HG03139 (cell line): ENCODE data around the gene MAFB.

Source experiments
- ATAC-seq: cut with Tn5 transposase; IDR thresholded peaks from one replicate; pipeline ENCODE4 v1.9.1; 2021; ENCODE audit not compliant: unreplicated experiment

MAFB gene

DNA sequence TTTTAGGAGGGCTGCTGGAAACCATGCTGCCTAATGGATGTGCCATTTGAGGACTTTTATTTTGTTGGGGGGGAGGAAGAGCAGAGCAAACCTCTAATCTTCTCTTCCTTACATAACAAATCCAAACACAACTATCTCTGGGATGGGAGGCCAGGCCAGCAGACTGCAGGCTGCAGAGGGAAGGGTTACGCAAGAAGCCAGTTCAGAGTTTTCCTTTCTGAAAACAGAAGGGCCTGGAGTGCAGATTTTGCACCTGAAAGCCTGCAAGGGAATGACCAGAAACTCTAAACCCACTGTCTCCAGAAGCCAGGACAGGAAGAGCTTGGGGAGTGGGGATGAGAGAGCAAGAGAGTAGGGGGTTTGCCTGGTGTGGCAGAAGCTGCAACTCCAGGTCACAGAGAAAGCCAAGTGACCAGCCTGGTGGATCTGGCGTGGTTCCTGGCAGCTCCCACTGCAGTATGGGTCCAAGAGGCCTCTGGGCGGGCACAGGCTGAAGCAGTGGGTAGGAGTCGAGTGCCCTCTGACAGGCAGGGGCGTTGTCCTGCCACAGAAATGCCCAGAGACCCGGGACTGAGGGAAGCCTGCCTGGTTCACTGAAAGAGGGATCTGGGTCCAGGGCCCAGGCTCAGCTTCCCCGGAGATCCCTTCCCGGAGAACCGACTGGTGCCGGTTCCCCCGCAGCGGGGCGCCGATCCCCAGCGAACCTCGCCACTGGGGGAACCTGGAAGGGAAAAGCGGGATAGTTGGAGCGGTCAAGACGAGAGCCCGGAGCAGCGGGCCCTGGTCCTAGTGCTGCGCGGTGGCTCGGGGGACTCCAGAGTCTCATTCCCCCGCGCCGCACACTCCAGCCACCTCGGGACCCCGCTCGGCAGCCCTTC, 6.7 kb downstream of the MAFB start:
- ATAC-seq: no peak

DNA sequence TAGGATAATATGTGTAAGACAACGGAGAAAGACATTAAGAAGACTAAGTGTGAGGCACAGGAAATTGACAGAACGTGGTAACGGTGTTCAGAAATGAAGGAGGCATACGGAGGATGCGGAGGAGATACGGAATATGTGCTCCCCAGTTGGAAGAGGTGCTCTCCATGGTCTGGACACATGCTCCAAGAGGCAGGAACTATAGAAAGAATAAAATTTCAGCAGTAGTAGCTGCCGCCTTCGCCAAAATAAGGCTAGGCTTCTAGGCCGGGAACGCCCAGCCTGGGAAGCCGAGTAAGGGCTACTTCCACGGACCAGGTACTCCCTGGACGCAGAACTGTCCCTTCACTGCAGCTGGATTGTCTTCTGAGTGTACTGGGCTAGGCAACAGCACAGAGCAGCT, 7.4 kb downstream of the MAFB start:
- no peak for ATAC-seq

DNA sequence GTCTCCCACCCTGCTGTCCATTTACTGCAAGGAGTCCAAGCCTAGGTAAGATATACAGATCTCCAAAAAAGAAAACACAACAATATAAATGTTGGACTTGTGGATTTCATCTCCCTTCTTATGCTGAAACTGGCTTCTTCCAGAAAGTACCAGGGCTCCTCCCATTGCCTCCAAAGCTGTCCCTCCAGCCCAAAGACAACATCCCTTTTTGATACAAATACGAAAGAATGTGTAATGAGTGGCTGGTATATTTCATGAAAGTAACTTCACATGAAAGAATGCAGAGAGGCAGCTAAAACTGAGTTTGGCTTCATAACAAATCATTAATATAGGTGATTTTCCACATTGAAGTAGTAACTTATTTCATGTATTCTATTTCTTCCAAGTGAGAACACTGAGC, 7.9 kb downstream of the MAFB start:
- no peak for ATAC-seq

DNA sequence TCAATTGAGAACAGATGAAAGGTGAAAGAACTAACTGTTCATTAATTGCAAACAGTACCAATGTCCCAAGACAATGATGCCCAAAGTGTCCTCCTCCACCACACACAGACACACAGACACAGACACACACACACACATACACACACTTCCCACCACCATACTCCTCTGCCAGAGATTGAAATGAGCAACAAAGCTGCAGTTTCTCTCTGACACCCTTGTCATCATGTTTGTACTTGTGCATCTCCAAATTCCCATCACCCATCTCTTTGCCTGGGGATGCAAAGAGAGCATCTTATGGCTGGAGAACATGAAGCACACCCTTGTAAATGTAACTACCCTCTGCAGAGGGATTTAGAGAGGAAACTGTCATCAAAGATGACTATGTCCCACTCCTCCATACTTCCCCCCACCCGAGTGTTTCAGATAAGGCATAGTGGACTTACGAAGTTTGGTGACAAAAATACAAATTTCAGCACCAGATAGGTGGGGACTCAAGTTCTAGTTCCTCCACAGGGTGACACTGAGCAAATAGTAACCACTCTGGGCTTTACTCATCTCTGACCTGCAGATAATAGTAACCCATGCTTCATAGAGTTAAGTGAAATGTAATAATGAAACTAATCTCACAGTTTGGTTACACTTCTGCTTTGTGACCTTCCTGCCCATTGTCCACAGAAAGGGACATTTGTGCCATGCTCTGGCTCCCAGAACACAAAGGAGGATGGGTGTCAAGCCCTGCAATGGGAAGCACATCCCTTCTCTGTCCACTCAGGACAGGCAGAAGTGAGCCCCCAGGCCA, 8.7 kb downstream of the MAFB start:
- peak; percentile 70 for ATAC-seq

DNA sequence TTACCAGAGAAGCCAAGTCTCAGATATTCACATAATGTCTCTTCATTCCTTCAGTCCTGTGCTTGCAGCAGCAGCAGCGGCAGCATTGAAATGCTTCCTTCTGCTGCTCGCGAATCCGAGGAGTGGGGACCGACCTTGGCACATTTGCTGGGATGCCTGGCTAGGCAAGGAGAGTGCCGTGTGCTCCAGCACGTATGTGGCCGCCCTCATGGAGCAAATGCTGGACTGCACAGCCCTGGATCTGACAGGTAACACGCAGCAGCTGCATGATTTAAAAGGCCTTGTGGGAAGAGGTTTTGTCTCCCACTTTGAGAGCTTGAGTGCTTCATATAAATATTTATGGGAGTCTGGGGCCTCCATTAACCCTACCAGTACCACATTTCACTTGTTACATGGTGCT, 9.9 kb downstream of the MAFB start:
- no peak for ATAC-seq

DNA sequence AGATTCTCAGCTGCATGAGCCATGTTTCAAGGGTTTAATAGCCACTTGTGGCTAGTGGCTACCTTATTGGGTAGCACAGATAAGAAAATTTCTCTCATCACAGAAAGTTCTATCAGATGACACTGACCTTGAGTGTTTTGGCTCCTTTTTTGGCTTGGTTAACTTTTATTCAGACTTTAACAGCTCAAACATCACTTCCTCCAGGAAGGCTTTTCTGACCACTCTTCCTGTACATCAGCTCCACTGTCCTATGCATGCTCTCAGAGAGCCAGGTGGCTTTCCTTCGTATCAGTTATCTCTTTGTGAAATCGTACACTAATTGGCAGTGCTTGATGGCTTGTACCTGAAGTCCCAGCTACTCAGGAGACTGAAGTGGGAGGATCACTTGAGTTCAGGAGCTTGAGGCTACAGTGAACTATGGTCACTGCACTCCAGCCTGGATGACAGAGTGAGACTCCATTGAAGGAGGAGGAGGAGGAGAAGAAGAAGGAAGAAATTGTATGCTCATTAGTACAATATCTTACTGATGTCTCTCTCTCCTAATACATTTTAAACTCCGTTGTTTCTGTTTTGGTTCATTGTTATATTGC, 10.7 kb downstream of the MAFB start:
- ATAC-seq: no peak

DNA sequence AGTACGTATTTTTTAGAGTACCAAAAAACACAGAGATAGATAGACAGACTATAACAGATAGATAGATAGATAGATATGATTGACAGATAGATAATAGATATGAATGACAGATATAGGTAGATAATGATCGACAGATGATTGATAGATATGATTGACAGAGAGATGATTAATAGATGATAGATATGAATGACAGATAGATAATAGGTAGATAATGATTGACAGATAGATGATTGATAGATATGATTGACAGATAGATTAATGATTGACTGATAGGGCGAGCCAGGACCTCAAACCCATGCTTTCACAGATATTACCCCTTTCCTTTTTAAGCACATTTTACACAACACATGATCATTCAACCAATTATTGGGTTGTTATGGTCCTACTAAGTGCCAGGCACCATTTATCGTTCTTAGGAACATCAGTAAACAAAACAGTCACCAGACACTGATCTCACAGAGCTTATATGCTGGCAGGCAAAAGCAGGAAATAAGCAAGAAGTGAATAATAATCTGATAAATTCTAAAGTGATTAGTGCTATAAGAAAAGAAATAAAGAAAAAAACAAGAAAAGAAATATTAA, 11.6 kb downstream of the MAFB start:
- no peak for ATAC-seq

DNA sequence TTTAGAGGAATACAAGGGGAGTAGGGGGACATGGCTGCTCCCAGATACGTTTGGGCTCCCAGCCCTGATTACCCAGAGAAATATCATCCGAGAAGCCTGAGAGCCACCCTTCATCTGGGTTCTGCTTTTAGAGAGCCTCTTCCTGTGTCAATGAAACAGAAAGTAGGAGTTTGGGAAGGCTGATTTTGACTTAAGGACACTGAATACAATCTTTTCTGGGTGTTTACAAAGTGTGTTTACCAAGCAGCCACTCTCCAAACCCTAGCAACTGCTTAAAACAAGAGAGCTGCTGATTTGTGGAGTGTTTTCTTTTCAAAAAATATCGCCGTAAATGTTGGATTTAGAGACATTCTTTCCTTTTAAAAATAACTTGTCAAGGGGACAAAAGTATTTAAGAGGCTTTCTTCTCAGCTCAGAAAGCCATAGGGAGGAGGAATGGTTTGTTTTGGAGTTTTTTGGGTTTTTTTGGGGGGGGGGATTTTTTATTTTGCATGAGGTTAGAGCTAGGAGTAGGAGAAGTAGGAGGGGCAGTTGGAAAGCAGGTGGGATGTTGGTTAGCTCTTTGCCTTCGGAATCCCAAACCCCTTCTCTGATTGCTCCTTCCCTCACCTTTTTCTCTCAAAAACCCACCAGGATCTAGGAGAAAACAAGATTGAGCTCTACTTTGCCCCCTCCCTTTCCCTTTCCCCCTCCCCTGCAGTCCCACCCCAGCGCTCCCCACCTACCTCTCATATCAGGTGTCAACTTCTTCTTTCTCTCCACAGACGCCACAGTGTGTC, 12.4 kb downstream of the MAFB start:
- ATAC-seq: no peak

DNA sequence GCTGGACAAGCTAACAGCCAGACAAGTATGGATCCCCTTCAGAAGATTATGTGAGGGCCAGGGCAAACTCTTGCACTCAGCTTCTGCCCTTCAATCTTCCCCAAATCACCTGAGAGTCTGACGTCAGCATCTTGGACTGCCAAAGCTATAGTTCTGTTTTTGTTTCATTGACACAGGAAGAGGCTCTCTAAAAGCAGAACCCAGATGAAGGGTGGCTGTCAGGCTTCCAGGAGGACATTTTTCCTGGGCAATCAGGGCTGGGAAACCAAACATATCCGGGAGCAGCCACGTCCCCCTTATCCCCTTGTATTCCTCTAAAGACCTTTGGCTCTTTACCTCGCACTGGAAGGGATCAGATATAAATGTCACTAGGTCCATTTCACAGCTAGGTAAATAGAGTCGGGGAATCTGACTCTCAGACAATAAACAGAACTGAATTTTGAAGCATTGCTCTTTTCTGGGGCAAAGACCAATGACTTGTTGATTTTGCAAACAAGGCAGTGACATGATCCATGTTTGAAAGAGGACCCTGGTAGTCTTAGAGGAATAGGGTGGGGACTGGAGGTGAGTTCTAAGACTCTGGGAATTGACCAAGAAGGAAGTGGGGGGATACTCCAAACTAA, 13.3 kb downstream of the MAFB start:
- ATAC-seq: no peak

DNA sequence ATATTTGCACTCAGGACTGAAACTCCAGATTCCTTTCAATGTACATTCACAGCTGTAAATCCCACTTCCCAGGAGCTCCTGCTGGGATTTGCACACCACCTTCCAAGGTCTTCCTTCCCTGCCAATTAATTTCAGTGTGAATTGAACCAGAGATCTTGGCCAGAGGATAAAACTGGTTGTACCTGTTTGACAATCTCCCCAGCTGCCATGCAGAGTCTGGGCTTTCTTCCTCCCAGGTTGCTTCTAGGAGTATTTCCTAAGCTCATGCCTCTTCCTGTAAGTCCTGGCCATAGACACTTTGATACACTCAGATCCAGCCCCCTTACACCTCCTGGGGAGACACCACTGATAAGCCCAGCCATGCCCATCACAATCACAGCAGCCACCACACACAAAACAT, 15.6 kb downstream of the MAFB start:
- ATAC-seq: no peak

DNA sequence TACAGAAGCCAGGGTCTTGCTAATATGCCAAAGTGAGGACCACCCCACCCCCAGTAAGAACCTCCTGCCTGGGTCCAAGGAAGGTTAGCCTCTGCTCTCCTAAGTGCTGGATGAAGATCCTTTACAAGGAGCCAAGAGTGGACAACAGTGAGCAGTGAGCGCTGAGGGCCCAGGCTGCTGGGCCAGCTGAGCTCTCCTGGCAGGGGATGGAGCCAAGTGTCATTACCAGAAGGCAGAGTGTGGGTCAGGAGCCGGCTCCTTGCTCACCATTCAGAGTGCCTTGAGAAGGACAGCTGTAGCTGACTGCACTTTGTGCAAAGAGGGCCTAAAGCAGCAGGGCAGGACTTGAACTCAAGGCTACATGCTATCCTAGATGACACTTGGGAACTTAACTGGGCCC, 16.9 kb downstream of the MAFB start:
- ATAC-seq: no peak

DNA sequence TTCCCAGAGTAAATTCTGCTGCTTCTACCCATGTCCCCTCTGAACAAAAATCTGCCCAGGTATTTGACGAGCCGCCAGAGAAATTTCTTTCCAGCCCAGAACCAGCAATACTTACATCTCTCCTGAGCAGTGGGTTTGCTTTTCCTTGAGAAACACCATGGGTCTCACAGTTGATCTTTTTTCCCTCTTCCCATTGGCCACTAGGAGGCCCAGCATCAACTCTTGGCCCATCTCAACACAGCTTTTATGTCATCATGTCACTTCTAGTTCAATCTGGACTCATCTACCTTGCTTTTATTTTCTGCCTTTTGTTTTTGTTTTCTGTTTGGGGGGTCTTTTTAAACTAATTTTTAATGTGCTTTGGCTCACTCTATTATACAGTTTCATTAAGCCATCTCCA, 18.8 kb downstream of the MAFB start:
- no peak for ATAC-seq

DNA sequence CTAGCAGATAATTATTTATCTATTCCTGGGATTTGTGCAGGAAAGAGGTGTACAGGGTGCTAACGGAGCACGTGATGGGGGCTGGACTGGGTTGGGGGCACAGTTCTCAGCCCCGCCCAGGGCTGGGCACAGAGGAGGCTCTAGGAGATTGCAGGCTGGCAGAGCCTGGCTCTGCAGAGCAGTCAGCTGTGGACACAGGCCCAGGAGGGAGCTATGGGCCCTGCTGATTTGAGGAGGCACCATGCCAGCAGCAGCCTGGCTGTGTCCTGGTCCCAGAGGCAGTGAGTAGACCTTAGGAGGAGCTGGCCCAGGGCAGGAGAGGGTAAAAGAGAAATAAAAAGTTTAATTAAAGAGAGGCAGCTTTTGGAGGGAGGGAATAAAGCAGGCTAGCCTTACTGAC, 19.3 kb downstream of the MAFB start:
- ATAC-seq: no peak

DNA sequence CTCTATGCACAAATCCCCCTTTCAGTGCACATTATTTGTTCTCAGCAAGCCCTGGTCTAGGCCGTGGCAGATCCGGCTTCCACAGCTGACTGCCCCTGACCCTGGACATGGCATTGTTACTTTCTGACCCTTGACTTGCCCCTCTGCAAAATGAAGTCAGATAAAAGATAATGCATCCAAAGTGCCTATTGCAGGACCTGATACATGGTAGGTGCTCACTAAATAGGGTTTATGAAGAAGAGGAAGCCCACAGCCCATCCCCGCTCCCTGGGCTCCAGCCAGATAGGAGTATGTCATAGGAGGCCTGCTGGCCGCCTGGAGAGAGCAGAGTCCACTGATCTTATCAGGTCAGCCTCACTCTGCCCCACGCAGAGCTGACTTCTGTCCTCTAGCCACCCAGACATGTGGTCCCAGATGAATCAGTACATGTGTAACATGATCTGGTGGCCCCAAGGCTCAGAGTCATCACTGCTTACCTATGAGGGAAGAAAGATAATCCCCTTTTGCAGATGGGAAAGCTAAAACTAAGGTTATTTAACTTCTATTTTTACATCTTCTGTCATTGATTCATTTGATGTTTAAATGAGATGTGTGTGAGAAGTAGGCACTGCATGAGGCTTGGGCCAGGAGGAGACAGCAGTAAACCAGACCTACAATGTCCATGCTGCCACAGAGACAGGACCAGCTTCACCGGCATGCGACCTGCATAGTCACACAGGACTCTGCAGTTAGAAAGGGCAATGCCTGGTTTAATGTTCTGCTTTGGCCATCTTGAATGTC, 20.4 kb downstream of the MAFB start:
- no peak for ATAC-seq

DNA sequence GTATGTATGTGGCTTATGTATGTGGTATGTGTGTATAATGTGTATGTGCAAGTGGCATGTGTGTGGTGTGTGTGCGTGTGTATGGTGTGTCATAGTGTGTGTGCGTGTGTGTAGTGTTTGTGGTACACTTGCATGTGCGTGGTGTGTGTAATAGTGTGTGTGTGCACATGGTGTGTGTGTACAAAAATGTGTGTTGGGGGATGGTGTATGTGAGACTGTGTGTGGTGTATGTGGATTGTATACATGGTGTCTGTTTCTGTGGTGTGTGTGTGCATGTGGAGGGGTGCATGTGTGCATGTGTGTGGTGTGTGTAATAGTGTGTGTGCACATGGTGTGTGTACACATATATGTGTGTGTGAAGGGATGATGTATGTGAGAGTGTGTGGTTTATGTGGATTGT, 21.5 kb downstream of the MAFB start:
- ATAC-seq: no peak

DNA sequence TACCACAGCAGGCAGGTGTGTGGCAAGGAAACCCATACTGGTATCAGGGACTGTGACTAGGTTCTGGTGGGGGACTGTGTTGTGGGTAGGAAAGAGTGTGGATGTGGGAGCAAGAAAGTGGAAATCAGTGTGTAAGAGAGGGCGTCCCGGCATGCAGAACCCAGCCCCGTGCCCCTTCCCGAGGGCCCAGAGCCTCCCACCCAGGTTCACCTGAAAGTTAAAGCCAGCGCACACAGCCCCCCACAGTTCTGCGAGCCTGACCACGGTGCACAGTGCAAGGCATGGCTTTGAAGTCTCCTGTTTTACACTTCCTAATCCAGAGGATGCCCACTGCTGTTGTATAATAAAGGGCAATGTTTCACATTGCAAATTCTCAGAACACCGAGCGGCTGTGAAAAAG, 22.7 kb downstream of the MAFB start:
- ATAC-seq: no peak

DNA sequence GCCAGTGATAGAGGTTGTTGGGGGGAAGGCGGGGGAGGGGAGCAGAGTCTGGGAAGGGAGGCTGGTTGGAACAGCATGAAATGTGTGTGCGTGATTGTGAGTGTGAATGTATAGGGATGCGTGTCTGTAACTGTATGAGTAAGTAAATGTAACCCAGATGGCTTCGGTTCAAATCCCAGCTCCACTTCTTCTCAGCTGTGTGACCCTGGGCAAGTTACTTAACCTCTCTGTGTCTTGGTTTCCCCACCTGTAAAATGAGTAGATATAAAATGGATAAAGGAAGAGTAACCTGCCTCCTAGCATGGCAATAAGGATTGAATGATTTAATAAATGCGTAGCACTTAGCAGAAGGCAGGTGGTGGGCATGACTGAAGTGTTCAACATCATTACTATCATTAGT, 24.1 kb downstream of the MAFB start:
- no peak for ATAC-seq

DNA sequence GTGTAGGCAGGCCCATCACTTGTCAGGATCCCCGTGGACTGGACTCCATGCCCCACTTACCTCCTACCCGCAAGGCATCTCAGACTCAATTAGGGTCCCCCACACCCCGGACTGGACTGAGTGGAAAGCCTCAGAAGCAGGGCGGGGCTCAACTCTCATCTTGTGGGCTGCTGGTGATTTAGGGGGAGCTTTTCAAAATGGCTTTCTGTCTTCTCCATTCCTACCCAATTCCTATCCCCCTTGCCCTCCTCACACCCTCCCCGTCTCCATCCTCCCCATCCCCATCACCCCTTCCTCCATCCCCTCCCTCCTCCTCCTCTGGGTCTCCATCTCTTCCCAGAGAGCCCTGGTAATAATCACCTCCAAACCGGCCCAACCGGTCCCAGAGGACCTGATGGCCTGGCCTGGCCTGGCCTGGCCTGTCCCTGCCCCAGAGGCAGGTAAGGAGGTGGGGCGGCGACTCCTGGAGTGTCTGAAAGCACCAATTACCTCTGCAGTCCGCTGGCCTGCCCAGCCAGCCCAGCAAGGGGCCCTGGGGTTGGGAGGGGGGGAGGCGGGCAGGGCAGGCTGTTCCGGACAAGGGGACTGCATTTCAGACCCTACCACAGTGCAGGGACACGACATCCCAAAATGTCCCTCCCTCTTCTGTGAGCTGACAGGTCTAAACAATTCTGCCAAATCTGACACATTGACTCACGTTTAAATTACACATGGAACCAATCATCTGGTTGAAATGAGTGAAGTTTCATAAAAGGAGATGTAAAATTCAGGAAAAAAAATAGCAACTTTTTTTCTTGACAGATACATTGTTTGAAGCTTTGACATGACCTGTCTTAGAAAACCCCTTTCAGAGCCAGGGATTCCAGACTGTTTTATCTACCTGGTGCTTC, 24.8 kb downstream of the MAFB start:
- ATAC-seq: no peak
